ENCODE measurements around the gene FAM131A. TPM values are rescaled to one million over a fixed set of nuclear protein-coding genes. Genes with fewer than 3 reads are reported as not detected.

The FAM131A gene
- total and polyA plus RNA-seq, 9 of the 15 experiments (the other 6 are each of a cell fraction or from before 2014, with no cell fraction given), result 0.48 to 11.1 (median 4.3) TPM

GRCh38 chr3:184335661-184336546, 1.5 kb upstream of the FAM131A start (continued):
- TF ChIP-seq ZBTB40 (IDR thresholded peaks at IDR 0.05) (no peak), ZBTB40 (CRISPR knock-in tag; IDR thresholded peaks at IDR 0.05) (no peak), MEF2A (IDR thresholded peaks at IDR 0.05; ENCODE audit: control insufficient read depth, low read depth, low read length) (no peak), POLR2A (conservative IDR thresholded peaks at IDR 0.05) (peak; percentile 85; the same call in 1 of the 2 replicates), TBL1XR1 (IDR thresholded peaks at IDR 0.05; ENCODE audit: low read length in 2 of 2) (no peak; a peak in 1 of 4 replicates), MYC (IDR thresholded peaks at IDR 0.05; ENCODE audit: low read depth, low read length) (no peak; the same call in 1 of the 2 replicates), MYC (CRISPR knock-in tag; IDR thresholded peaks at IDR 0.05; ENCODE audit: borderline replicate concordance, low read depth) (peak; percentile 51; the same call in 1 of the 2 replicates), KLF13 (tag; IDR thresholded peaks at IDR 0.05; ENCODE audit: borderline replicate concordance, low read depth) (peak; percentile 90), RBM14 (IDR thresholded peaks at IDR 0.05; ENCODE audit: borderline replicate concordance, insufficient read depth, low read depth, low read length) (no peak), ETS2 (tag; IDR thresholded peaks at IDR 0.05; ENCODE audit: borderline replicate concordance, poor library complexity, severe bottlenecking) (no peak), ELF1 (tag; IDR thresholded peaks at IDR 0.05) (no peak), ARID3A (IDR thresholded peaks at IDR 0.05; ENCODE audit: borderline replicate concordance, low read depth, low read length) (no peak), OTX1 (CRISPR knock-in tag; IDR thresholded peaks at IDR 0.05) (no peak), SNAPC5 (CRISPR knock-in tag; IDR thresholded peaks at IDR 0.05) (no peak), ZNF174 (CRISPR knock-in tag; IDR thresholded peaks at IDR 0.05) (no peak), KDM1A (IDR thresholded peaks at IDR 0.05) (no peak)
